ENCODE data around the gene TTC23L. TPM values are rescaled to one million over a fixed set of nuclear protein-coding genes. Genes with fewer than 3 reads are reported as not detected.
A peak's percentile ranks its signal among the peaks of the same experiment; 100 is the strongest.

Gene TTC23L
- 1 to 10 TPM in 2 of 4 donors, under 1 TPM in 2; 0.48 to 7.0 (median 0.78) TPM for total RNA-seq

DNA sequence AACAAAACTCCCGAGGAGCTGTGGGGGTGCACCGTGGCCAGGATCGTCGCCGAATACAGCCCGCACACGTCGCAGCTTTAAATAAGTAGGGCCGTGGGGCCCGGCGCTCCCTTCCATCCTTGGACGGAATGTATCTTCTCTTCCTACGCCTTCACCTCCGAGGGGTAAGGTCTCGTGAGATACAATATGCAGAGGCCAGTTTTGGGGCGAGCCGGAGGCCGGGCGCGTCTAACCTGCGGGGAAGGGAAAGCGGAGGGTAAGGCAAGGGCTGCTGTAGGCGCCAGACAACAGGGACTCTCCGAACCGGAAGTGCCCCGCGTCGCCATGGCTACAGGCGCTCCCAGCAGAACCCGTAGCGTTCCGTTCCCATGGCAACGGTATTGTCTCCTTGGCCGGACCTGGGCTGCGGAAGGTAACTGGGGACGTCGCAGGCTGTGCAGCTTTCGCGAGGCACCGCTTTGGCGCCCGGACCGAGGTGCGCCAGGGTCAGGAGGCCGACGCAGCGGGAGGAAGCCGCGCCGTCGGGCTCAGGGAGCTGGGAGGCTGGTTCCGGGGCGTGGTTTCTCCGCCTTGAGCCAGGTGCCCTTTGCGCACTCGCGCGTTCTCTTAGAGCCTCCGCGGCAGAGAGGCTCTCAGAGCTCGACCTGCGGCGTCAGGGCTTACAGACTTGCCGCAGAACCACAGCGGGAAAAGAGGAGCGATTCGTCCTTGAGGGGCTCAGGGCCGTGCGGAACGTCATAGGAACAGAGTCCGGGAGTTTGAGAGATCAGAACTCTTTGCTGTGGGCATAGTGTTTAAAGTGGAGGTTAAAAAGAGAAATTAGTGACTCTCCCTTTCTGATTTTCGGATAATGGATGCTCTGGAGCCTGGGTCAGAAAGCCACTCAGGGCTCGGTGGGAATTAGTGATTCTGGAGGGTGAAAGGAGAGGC lies at the start of gene TTC23L:
TTC23L (plus strand) TSS at position 380 of the 930 bp plus-strand sequence. CDS start 1,508 bp downstream, outside the sequence.
- Histone ChIP-seq H3K4me1 (peaks cover 13% of the 10 kb centered on the region), H3K27ac (peak within 1 kb of the TSS; percentile 67), H3K9me3 (no peaks in the 10 kb centered on the region), H3K4me3 (peak within 1 kb of the TSS; percentile 64), H3K36me3 (no peaks in the 10 kb centered on the region), H3K27me3 (no peaks in the 10 kb centered on the region)
- 4% methylated on average over 37 of the region's 73 CpGs for WGBS
- no peak for TF ChIP-seq CTCF (IDR thresholded peaks at IDR 0.05)
- peak in 1 of 2 donors; percentile 17 for TF ChIP-seq POLR2A (IDR thresholded peaks at IDR 0.05)
- no peak for TF ChIP-seq EP300 (IDR thresholded peaks at IDR 0.05)
- TF ChIP-seq POLR2AphosphoS5 (IDR thresholded peaks at IDR 0.05): peak in 2 of 3 donors; percentile 65 to 74
- peak; percentile 90 to 91 for DNase-seq (ENCODE audit: low spot score in 2 of 2)

DNA sequence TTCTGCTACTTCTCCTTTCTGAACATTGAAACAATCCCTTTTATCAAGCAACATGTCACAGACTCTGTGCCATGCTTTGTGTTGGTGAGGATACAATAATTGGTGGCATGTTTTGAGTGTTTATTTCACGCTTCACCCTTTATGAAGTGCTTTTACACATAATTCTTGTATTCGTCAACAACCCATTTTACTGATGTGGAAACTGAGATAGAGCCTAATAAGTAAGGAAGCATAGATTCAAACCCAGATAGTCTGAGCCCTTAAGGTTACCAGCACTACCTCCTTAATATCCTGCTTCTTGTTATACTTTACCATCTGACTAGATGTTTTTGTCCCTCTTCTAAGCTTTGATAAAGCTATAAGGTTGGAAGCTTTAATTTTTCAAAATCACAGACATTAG lies 49.3 kb upstream of the TTC23L start:
- 89% methylated on average over 2 of the region's 2 CpGs for WGBS

DNA sequence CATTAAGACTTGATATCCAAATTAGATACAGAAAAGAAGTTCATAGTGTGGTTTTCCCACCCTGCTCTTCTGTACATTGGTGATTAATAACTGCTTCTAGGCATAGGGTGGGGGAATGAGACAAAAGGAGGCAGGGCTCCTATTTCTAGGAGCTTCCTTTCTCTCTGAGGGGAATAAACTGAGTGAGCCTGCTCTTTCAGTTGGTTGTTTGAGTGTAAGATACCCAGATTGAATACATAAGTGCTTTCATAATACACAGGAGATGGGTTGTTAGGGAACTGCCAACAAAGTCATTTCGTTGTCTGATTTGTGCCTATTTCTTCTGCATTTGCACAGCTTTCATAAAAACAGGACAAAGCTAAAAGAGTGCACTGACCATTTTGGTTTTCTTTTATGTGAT lies 48.9 kb upstream of the TTC23L start:
- no peak overlapping the region for H3K27ac ChIP-seq
- no peak overlapping the region for H3K4me3 ChIP-seq
- TF ChIP-seq EP300 (IDR thresholded peaks at IDR 0.05) (no peak), POLR2AphosphoS5 (IDR thresholded peaks at IDR 0.05) (no peak), CTCF (IDR thresholded peaks at IDR 0.05) (no peak), POLR2A (IDR thresholded peaks at IDR 0.05) (no peak)
- peaks cover 15% of the 10 kb centered on the region for H3K4me1 ChIP-seq
- WGBS: 61% methylated on average over 1 of the region's 1 CpG
- no peak for DNase-seq (ENCODE audit: low spot score in 2 of 2)
- H3K9me3 ChIP-seq: no peaks in the 10 kb centered on the region
- no peaks in the 10 kb centered on the region for H3K27me3 ChIP-seq
- H3K36me3 ChIP-seq: no peaks in the 10 kb centered on the region

More for the DNA sequence above, 49.3 kb upstream of the TTC23L start:
- Histone ChIP-seq H3K4me3 (no peak overlapping the region), H3K9me3 (no peaks in the 10 kb centered on the region), H3K4me1 (peaks cover 15% of the 10 kb centered on the region), H3K27me3 (no peaks in the 10 kb centered on the region), H3K36me3 (no peaks in the 10 kb centered on the region), H3K27ac (peak overlapping the region; percentile 8)
- no peak for DNase-seq (ENCODE audit: low spot score in 2 of 2)
- TF ChIP-seq POLR2AphosphoS5 (IDR thresholded peaks at IDR 0.05): no peak
- no peak for TF ChIP-seq CTCF (IDR thresholded peaks at IDR 0.05)
- TF ChIP-seq EP300 (IDR thresholded peaks at IDR 0.05): no peak
- TF ChIP-seq POLR2A (IDR thresholded peaks at IDR 0.05): no peak

DNA sequence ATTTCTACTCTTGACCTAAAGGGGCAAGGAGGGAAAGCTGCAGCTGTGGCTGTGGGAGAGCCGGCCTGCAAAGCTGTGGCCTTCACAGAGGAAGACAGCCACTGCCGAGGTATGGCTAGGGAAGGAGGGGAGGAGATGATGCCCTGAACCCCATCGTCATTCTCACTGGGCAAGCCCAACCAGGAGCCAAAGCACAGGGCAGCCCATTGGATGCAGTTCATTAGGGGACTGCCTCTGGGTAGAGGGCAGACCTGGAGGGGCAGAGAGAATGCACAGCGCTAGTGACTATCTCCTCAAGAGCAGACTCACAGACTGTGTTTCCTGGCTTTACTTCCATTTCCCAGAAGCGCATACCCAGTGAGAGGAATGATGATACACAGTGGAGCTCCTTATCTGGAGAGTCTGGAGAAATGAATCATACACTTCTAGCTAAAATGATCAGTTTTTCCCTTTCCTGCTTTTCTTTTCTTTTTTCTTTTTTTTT lies 47.2 kb upstream of the TTC23L start:
- Histone ChIP-seq H3K9me3 (no peaks in the 10 kb centered on the region), H3K27me3 (no peaks in the 10 kb centered on the region), H3K27ac (no peak overlapping the region), H3K36me3 (peaks cover 9% of the 10 kb centered on the region), H3K4me3 (no peak overlapping the region), H3K4me1 (peaks cover 15% of the 10 kb centered on the region)
- TF ChIP-seq EP300 (IDR thresholded peaks at IDR 0.05): no peak
- TF ChIP-seq POLR2A (IDR thresholded peaks at IDR 0.05): no peak
- TF ChIP-seq POLR2AphosphoS5 (IDR thresholded peaks at IDR 0.05): no peak
- no peak for TF ChIP-seq CTCF (IDR thresholded peaks at IDR 0.05)
- no peak for DNase-seq (ENCODE audit: low spot score in 2 of 2)
- 95% methylated on average over 5 of the region's 5 CpGs for WGBS

All from suprapubic skin (tissue), 4 donors.